Sigmoid colon (tissue), 3 donors: ENCODE data around the gene DXO.

Source experiments
- POLR2A ChIP-seq, 2 donors: fragments of 450-650 bp; IDR thresholded peaks; one replicate each; pipeline ENCODE4 v1.6.1; 2016; ENCODE audit warnings: antibody characterized with exemption in 2 of 2, mild to moderate bottlenecking in 2 of 2, moderate library complexity in 2 of 2
- TF ChIP-seq, protein P1 (sequence below), 4 experiments: fragments of 450-650 bp in 3 of 4; fragments of 200-600 bp in 1 of 4; IDR thresholded peaks; one replicate each; pipeline ENCODE4 v1.5.1; 2016 to 2019; ENCODE audit warnings: antibody characterized with exemption in 4 of 4, mild to moderate bottlenecking in 3 of 4, moderate library complexity in 2 of 4

DNA sequence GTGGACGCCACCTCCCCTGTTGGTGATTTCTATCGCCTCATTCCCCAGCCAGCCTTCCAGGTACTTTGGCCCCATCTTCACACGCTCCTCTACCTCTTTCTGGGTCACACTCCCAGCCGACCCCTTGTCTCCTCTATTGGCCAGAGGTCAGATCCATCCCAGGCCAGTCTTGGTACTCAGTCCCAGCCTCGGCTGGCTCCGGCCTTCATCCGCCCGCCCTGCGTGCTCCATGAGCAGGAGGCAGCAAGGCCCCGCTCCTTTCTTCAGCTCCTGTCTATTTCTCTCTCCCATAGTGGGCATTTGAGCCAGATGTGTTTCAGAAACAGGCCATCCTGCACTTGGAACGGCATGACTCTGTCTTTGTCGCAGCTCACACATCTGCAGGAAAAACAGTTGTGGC is 10.3 kb downstream of the DXO start:
- TF ChIP-seq, protein P1, sequence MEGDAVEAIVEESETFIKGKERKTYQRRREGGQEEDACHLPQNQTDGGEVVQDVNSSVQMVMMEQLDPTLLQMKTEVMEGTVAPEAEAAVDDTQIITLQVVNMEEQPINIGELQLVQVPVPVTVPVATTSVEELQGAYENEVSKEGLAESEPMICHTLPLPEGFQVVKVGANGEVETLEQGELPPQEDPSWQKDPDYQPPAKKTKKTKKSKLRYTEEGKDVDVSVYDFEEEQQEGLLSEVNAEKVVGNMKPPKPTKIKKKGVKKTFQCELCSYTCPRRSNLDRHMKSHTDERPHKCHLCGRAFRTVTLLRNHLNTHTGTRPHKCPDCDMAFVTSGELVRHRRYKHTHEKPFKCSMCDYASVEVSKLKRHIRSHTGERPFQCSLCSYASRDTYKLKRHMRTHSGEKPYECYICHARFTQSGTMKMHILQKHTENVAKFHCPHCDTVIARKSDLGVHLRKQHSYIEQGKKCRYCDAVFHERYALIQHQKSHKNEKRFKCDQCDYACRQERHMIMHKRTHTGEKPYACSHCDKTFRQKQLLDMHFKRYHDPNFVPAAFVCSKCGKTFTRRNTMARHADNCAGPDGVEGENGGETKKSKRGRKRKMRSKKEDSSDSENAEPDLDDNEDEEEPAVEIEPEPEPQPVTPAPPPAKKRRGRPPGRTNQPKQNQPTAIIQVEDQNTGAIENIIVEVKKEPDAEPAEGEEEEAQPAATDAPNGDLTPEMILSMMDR (IDR thresholded peaks at IDR 0.05), result no peak
- no peak for TF ChIP-seq POLR2A (IDR thresholded peaks at IDR 0.05)
